HG03039 (cell line): ENCODE measurements around the gene CCDC167.

ENCODE experiments used
- ATAC-seq: cut with Tn5 transposase; IDR thresholded peaks from one replicate; pipeline ENCODE4 v1.9.1; 2021; ENCODE audit warnings: mild to moderate bottlenecking, moderate library complexity; ENCODE audit not compliant: unreplicated experiment

Gene CCDC167

GRCh38 chr6:37435373-37435772, 64.3 kb downstream of the CCDC167 start:
- no peak for ATAC-seq

- peak; percentile 16 for ATAC-seq
These were observed 65.9 kb downstream of the CCDC167 start for GRCh38 chr6:37433657-37434271.
